ENCODE results near the gene AIDA.

GRCh38 chr1:222712253-222713090 is at the start of gene AIDA, which contains the start of gene BROX:
- peak in 2 of 6 experiments; percentile 20 to 28 for TF ChIP-seq CTCF (IDR thresholded peaks at IDR 0.05)
- TF ChIP-seq POLR2A (IDR thresholded peaks at IDR 0.05) = peak in 1 of 2 donors; percentile 74

All from thyroid gland (tissue), 4 donors.